Lung microvascular endothelial cell (primary cell): ENCODE results near the gene IP6K1. TPM values are rescaled to one million over a fixed set of nuclear protein-coding genes. Genes with fewer than 3 reads are reported as not detected.
"Not testable (repeated sequence)": the region's sequence is repeated elsewhere in the genome, so short reads cannot be mapped to it uniquely, and the experiment has no call there.

ENCODE experiments used
- DNase-seq, 2 donors: peaks; one replicate each; pipeline versions ENCODE4 v3.0.0 to v3.0.0-alpha.2; 2010; ENCODE audit warnings: low read depth in 2 of 2
- total RNA-seq: library from RNA; depleted of rRNA; stranded (reverse); fragments of >200 nt; gene quantifications from 2 replicates; pipeline ENCODE4 v1.2.1, GENCODE V29; 2014

IP6K1 gene
- total RNA-seq, 1 donor from 2014 or later = 47.4 TPM

DNA sequence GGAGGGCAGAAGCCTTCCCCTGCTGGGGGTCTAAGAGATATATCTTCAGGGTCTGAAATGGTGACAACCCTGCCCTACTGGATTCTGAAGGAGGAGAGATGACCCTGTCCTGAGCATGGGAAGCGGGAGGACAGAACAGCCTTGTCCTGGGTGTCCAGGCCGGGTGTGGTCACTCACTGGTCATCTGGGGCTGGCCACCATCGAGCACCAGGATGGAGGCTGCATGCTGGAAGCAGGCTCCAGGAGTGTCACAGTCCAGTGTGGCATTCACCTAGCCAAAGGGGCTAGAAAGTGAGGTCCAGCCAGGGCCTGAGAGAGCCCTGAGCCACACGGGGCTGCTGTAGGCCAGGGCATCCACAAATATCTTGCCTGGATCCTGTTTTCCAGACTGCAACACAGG is 8.1 kb upstream of the IP6K1 start:
- no peak for DNase-seq

DNA sequence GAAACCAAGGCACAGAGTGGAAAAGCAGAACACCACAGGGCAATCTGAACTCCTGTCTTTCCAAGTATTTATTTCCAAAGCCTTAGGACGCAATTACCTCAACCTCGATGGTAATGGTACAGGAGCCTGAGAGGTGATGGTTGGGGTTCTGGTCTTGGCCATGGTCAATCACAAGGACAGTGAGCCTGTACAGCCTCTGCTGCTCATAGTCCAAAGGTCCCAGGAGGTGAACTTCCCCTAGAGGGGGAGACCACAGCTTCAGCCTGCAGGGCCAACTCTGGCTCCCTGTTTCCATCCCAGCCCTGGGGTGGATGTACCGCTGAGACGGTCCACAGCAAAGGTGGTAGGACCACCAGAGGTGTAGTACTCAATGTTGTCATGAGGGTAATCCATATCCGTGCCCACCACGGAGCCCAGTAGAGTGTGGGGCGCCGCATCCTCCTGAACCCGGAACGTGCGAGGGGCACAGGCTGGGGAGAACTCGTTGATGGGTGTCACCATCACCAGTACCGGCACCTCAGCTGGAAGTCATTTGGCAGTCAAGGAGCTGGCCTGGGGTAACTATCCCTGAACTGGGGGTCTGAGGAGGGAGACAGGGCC is 7.2 kb upstream of the IP6K1 start:
- DNase-seq = no peak

DNA sequence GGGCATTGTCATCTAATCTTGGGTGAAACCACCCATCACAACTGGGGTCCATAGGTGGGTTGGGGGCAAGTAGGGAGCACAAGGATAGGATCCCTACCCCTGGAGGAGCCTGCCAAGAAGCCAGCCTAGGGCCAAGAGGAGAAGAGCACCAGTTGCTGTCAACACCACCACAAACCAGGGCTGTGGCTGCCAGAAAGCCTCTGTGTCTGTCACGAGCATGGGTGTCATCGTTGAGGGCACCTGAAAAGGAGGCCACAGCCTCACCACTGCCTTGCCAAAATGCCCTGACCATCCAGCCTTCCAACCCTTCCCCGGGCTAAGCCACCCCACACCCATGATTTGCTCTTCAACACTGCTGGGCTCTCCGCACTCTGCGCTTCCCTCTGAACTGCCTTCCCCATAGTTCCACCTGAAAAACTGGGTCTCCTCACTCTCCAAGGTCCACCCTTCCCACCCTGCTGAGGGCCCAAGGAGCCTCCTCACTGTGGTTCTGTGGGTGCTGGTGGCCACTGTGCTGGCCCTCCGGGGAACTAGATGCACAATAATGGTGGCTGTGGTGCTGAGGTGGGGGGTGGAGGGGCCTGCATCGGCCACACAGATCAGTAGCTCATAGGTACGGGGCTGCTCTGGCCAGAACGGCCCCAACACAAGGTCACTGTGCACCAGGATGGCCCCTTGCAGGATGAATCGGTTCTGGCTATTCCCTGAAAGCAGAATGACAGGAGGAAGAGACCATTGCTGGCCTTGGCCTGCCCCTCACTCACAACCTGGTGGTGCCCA is 6.2 kb upstream of the IP6K1 start:
- no peak for DNase-seq

DNA sequence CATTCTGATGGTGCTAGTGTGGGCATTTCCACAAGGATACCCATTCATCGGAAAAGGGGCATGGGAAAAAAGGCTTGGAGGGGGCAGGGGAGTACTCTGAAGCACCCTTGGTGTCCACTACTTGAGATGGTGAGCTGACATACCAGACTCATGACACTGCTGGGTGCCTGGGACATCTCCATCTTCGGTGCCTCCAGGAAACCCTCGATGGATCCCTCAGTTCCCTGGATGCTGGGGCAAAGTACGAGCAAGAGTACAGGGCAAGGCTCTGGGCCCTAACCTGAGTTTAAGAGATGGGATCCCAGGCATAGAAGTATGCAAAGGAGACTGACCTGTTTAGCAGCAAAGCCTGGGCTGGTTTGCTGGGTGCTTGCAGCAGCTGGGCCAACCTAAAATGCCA is 5.2 kb upstream of the IP6K1 start:
- DNase-seq = no peak

DNA sequence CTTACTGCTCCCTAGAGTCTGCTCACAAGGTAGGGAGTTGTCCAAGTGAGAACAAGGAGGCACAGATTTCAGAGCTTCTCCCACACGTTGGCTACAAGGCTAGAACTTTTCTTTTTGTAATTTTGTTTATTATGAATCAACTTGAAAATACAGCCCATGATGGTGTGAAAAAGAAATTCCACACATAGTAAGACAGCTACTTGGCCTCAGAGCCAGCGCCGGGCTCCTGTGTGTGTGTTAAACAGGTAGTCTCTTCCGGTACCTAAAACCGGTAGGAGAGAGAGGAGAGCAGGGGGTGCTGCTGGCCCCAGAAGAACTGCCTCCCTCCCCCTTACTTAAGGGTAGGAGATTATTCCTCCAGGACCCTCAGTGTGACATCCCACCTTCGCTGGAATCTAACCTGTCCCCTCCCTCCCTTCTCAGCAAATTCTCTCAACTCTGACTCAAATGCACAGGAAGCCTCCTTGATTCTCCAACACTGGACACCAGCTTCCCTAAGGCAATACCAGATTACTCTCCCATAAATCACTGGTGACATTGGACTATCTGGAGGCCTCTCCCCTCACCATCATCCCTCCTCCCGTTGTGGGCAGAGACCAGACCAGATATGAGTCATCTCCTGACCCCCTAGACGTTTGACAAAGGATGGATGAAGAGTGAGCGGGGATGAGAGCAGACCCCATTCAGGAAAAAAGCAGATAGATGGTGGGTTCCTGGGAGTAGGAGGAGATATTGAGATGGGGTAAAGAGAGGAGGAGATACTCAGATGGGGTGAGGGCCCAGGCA is 4.5 kb upstream of the IP6K1 start:
- DNase-seq = no peak

DNA sequence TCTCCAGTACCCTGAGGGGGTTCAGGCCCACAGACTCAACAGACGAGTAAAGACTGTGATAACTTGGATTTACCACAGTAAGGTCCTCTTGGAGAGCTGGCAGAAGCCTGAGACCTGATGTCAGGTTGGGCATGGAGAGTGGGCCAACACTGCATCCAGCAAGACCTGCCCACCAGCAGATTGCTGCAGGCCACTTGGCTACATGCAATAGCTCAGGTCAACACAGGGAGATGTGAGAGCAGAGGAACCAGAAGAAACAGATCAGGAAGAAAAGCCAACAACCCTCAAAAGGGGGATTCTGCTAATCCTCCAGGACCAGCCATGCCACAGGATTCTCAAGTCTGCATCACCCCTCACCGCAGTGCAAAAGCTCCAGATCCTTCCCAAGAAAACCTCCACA is 1.7 kb upstream of the IP6K1 start:
- no peak for DNase-seq

DNA sequence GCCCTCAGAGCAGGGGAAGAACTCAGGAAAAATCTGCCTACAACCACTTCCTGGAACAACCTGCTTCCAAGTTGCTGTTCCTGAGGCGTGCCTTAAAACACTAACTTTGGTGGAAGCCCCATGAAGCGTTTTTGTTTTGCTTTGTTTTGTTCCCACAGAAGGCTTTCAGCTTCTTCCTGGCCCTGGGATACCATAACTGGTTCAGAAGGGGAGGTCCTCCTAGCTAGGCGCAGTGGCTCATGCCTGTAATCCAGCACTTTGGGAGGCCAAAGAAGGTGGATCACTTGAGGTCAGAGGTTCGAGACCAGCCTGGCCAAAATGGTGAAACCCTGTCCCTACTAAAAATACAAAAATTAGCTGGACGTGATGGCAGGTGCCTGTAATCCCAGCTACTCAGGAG is 1.2 kb upstream of the IP6K1 start:
- peak in 1 of 2 donors; percentile 21 for DNase-seq

DNA sequence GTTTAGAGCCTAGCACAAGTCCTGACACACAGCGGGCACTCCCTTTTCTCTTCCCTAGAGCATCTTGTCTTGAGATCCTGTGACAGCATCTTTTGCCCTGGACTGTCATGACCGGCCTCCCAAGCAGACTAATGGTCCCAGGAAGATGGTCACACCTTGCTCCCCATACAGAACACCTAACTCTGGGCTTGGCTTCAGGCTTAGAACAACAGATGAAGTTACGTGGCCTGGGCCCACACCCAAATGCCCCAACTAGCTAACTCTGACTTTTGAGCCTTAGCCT is 781 bp upstream of the IP6K1 start:
- no peak for DNase-seq

DNA sequence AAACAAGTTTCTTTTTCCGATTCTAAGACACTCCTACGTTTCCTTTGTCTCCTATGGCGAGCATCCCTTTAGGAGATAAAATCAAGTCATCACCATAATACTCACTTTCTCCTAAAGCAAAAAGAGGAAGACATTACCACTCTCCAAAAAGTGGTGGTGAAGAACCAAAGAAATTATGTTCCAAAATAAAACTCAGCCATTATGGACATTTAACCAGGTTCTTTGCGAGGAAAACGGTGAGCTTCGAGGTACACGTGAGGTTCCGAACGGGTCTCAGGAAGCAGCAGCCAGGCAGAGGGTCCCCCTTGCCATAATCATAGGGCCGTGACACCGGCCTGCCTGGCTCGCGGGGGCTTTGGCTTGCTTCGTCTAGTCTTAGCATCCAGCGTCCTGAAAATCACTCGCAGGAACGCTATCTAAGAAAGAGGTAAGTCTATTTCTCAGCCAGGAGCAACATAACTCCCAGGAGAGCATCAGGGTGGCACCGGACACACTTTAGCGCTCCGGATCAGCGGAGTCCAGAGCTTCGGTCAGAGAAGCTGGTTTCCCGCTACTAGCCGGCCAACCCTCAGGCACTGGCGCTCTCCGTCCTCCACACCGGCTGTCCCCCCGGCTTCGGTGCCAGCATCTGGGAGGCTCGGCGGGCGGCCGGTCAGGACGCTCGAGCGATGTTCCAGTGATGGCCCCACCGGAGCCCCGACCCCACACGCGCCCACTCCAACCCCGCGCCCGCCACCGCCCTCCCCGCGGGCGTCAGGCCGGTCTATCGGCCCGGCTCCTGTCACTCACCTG is 581 bp downstream of the IP6K1 start:
- DNase-seq = peak; percentile 52 to 57

DNA sequence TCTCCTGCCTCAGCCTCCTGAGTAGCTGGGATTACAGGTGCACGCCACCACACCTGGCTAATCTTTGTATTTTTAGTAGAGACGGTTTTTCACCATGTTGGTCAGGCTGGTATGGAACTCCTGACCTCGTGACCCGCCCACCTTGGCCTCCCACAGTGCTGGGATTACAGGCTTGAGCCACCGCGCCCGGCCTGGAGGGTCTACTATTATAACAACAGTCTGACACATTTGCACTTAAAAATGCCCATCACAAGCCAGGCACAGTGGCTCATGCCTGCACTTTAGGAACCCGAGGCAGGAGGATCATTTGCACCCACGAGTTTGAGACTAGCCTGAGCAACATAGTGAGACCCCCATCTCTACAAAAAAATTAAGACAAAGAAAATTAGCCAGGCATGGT is 4.1 kb downstream of the IP6K1 start:
- not testable (repeated sequence) for DNase-seq

DNA sequence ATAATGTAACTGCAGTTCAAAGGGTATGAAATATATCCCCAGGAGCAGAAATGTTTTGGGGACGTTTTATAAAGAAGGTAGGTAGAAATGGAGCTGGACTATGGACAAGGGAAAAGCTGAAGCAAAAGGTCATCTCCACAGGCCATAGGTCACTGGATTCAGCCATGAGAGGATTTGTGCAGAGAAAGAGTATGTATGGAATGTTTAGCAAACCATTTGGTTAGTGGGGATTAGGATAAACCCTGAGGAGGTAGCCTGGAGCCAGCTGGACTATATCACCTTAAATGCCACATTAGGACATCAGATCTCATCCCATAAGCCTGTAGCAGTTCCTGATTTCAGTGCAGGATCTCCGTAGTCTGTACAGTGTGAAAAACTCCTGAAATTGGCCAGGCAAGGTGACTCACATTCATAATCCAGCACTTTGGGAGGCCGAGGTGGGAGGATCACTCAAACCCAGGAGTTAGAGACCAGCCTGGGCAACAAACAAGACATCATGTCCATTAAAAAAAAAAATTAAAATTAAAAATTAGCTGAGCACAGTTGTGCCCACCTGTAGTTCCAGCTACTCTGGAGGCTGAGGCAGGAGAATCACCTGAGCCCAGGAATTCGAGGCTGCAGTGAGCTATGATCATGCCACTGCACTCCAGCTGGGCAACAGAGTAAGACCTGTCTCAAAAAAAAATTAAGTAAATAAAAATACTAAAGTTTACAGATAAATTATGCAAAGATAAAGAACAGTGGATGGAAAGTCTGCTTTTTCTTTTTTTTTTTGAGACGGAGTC is 4.7 kb downstream of the IP6K1 start:
- DNase-seq = no peak

DNA sequence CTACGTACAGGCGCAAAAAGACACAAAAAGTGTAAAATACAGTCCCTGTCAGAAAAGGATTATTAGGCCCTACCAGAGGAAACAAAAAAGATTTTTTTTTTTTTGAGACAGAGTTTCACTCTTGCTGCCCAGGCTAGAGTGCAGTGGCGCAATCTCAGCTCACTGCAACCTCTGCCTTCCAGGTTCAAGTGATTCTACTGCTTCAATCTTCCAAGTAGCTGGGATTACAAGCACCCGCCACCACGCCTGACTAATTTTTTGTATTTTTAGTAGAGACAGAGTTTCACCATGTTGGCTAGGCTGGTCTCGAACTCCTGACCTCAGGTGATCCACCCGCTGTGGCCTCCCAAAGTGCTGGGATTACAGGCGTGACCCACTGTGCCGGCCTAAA is 5.4 kb downstream of the IP6K1 start:
- DNase-seq = not testable (repeated sequence)

DNA sequence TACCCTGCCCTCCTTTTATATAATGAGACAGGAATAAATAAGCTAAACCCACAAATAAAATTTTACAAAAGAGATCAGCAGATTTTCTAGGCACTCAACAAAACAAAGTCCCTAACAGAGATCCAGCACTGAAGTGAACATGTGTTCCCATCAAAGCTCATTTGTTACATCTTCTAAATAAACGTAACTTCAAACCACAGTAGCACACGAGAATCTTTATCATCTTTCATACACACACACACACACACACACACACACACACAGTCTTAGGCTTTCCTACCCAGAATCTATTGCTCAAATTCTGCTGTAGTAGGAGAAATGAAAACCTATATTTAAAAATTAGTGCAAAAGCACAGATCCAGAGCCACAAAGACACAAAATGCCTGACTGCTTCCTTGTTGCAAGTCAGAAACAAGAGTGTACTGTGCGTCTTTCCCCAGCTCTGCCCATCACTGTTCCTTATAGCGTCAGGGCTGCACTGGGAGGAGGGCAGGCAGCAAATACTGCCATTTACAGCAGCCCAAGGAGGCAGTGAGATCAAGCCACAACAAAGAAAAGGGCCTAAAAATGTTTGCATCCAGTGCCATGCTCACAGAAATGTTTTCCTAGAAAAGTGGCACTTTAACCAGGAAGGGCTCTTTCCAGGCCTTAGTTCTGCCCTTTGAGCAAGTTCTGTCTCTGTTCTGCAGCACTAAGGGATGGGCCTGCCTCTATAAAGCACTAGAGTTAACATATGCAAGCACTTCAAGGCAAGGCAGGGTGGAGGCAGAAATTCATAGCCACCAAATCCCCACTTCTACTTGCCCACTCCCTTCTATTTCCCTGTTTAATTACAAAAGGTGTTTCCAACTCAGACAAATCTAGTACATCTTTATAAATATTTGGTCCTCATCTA is 6.0 kb downstream of the IP6K1 start:
- DNase-seq = no peak

DNA sequence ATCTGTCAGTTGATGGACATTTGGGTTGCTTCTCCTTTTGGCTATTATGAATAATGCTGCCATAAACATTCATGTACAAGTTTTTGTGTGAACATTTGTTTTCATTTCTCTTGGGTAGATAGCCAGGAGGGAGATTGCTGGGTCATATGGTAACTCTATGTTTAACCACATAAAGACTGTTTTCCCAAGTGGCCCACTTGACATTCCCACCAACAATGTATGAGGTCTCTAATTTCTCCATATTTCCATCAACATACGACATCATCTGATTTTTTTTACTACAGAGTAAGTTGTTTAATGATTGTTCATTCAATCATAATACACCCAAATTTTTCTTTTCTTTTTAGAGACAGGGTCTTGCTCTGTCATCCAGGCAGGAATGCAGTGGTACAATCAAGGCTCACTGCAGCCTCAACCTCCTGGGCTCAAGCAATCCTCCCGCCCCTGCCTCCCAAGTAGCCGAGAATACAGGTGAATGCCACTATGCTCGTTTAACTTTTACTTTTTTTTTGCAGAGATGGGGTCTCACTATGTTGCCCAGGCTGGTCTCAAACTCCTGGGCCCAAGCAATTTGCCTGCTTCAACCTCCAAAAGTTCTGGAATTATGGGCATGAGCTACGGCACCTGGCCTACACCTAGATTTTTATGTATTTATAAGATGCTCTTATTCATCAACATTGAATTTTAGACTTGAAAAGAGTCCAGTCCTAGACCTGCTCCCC is 6.8 kb downstream of the IP6K1 start:
- no peak for DNase-seq

DNA sequence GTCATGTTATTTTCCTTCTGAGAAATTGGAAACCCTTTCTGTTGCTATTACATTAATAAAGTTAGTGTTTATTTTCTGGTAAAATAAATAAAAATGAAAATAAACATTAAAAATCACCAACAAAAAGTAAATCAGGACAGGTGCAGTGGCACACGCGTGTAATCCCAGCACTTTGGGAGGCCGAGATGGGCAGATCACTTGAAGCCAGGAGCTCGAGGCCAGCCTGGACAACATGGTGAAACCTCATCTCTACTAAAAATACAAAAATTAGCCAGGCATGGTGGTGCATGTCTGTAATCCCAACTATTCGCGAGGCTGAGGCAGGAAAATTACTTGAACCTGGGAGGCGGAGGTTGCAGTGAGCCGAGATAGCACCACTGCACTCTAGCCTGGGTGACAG is 10.2 kb downstream of the IP6K1 start:
- not testable (repeated sequence) for DNase-seq

DNA sequence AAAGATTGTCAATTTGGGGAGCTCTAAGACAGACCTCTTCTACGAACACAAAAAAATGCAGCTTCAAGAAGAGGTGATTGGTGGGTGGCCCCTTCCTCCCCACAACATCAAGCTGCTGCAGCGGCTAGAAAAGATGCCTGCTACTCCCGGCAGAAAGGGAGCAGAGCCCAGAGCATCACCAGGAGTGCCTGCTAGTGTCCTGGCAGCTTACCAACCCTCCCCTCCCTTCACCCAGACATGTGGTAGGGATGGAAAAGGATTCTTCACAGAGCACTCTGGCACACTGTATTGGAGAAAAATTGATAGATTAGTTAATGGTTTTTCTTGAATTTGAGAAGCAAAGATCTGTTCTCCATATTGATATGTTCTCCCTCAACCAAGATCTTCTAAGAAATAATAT is 10.8 kb downstream of the IP6K1 start:
- DNase-seq = no peak

DNA sequence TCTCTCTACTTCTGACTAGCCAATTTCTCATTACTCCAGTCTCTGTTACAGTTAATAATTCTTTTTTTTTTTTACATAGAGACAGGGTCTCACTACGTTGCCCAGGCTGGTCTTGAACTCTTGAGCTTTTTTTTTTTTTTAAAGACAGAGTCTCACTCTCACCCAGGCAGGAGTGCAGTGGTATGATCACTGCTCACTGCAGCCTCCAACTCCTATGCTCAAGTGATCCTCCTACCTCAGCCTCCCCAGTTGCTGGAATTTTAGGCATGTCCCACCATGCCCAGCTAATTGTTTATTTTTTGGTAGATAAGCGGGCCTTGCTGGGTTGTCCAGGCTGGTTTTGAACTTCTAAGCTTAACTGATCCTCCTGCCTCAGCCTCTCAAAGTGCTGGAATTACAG is 13.6 kb downstream of the IP6K1 start:
- DNase-seq = no peak

DNA sequence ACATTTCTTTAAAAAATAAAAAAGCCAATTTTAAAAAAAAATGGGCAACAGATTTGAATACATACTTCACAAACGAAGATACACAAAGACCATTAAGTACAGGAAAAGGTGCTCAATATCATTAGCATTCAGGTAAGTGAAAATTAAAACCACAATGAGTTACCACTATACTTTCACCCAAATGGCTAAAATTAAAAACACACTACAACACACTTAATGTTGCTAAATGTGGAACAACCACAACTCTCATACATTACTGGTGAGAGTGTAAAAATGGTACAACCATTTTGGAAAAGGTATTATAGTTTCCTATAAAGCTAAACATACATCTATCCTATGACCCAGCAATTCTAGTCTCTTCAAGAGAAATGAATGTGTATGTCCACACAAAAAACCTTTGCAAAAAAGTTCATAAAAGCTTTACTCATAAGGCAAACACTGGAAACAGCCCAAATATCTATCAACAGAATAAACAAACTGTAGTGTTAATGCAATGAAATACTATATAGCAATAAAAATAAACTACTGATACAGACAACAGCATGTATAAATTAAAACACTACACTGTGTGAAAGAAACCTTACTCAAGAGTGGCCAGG is 14.9 kb downstream of the IP6K1 start:
- DNase-seq = no peak

DNA sequence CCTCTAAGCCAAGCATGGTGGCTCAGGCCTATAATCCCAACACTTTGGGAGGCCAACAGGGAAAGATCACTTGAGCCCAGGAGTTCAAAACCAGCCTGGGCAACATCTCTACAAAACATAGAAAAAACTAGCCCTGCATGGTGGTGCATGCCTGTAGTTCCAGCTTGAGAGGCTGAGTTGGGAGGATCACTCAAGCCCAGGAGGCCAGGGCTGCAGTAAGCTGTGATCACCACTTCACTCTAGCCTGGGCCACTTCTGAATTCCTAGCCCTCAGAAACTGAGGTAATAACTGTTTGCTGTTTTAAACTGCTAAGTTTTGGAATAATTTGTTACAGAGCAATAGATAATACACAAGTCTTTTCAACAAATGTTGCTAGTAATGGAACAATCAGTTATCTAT is 16.4 kb downstream of the IP6K1 start:
- no peak for DNase-seq
